Astrocyte (in vitro differentiated cells and primary cell): ENCODE measurements around the gene MYBL2. TPM values are rescaled to one million over a fixed set of nuclear protein-coding genes. Genes with fewer than 3 reads are reported as not detected.

Source experiments
- DNase-seq: peaks from one replicate; pipeline ENCODE4 v3.0.0-alpha.2; 2010; ENCODE audit warnings: low read depth
- FAIRE-seq: peaks from 2 replicates; lab custom pipeline; 2011; peaks lifted over from hg19 to GRCh38; lab: Jason Lieb, UNC
- H2AFZ ChIP-seq: 2 replicates; pipeline ENCODE4 v1.6.0; 2012; ENCODE audit warnings: low read depth, low read length, inconsistent platforms
- H3K27ac ChIP-seq: 2 replicates; pipeline ENCODE4 v1.5.1; 2011; ENCODE audit warnings: low read depth, low read length, inconsistent platforms
- H3K27me3 ChIP-seq: 2 replicates; pipeline ENCODE4 v1.6.0; 2011; ENCODE audit warnings: low read length, inconsistent platforms; ENCODE audit not compliant: insufficient read depth
- H3K36me3 ChIP-seq: 2 replicates; pipeline ENCODE4 v1.5.1; 2011; ENCODE audit warnings: low read length, inconsistent platforms; ENCODE audit not compliant: insufficient read depth
- H3K4me1 ChIP-seq: 2 replicates; pipeline ENCODE4 v1.5.1; 2011; ENCODE audit warnings: low read length, inconsistent platforms; ENCODE audit not compliant: insufficient read depth
- H3K4me2 ChIP-seq: 2 replicates; pipeline ENCODE4 v1.6.0; 2012; ENCODE audit warnings: low read length, inconsistent platforms
- H3K4me3 ChIP-seq: 2 replicates; pipeline ENCODE4 v1.5.1; 2011; ENCODE audit warnings: low read depth, mild to moderate bottlenecking, low read length, inconsistent platforms; ENCODE audit not compliant: insufficient read depth
- H3K79me2 ChIP-seq: 2 replicates; pipeline ENCODE4 v1.6.0; 2012; ENCODE audit warnings: mild to moderate bottlenecking, low read length, inconsistent platforms; ENCODE audit not compliant: insufficient read depth
- H3K9ac ChIP-seq: 2 replicates; pipeline ENCODE4 v1.6.0; 2012; ENCODE audit warnings: mild to moderate bottlenecking, low read length, inconsistent platforms
- H3K9me3 ChIP-seq: 2 replicates; pipeline ENCODE4 v1.5.1; 2012; ENCODE audit warnings: low read depth, mild to moderate bottlenecking, low read length, inconsistent platforms; ENCODE audit not compliant: insufficient read depth
- H4K20me1 ChIP-seq: 2 replicates; pipeline ENCODE4 v1.6.0; 2012; ENCODE audit warnings: low read length, inconsistent platforms; ENCODE audit not compliant: insufficient read depth
- H3K27ac Mint-ChIP-seq: one replicate; pipeline ENCODE4 v1.8.0; 2021; ENCODE audit warnings: mild to moderate bottlenecking, mixed read lengths; ENCODE audit not compliant: unreplicated experiment
- H3K27me3 Mint-ChIP-seq: one replicate; pipeline ENCODE4 v1.8.0; 2021; ENCODE audit warnings: low read depth, mixed read lengths; ENCODE audit not compliant: unreplicated experiment
- H3K36me3 Mint-ChIP-seq: one replicate; pipeline ENCODE4 v1.8.0; 2021; ENCODE audit warnings: low read depth, mixed read lengths; ENCODE audit not compliant: unreplicated experiment
- H3K4me1 Mint-ChIP-seq: one replicate; pipeline ENCODE4 v1.8.0; 2021; ENCODE audit warnings: low read depth, mixed read lengths; ENCODE audit not compliant: unreplicated experiment
- H3K4me3 Mint-ChIP-seq: one replicate; pipeline ENCODE4 v1.8.0; 2021; ENCODE audit warnings: mild to moderate bottlenecking, moderate library complexity, mixed read lengths; ENCODE audit not compliant: unreplicated experiment
- H3K9me3 Mint-ChIP-seq: one replicate; pipeline ENCODE4 v1.8.0; 2021; ENCODE audit warnings: mild to moderate bottlenecking, mixed read lengths; ENCODE audit not compliant: unreplicated experiment
- EZH2 ChIP-seq: IDR thresholded peaks from 2 replicates; pipeline ENCODE4 v1.6.1; 2012; ENCODE audit warnings: mild to moderate bottlenecking, low read length, inconsistent platforms; ENCODE audit not compliant: insufficient read depth
- total RNA-seq: library from RNA; stranded (reverse); gene quantifications from 2 replicates; pipeline ENCODE4 v1.2.1, GENCODE V29; 2021
- TF ChIP-seq, protein P1 (sequence below): IDR thresholded peaks from 2 replicates; pipeline ENCODE4 v1.5.1; 2011; ENCODE audit warnings: low read depth, mild to moderate bottlenecking, inconsistent platforms, low read length, moderate library complexity; ENCODE audit not compliant: insufficient read depth

MYBL2 gene
- total RNA-seq, 1 donor from 2014 or later: 6.2 TPM

DNA sequence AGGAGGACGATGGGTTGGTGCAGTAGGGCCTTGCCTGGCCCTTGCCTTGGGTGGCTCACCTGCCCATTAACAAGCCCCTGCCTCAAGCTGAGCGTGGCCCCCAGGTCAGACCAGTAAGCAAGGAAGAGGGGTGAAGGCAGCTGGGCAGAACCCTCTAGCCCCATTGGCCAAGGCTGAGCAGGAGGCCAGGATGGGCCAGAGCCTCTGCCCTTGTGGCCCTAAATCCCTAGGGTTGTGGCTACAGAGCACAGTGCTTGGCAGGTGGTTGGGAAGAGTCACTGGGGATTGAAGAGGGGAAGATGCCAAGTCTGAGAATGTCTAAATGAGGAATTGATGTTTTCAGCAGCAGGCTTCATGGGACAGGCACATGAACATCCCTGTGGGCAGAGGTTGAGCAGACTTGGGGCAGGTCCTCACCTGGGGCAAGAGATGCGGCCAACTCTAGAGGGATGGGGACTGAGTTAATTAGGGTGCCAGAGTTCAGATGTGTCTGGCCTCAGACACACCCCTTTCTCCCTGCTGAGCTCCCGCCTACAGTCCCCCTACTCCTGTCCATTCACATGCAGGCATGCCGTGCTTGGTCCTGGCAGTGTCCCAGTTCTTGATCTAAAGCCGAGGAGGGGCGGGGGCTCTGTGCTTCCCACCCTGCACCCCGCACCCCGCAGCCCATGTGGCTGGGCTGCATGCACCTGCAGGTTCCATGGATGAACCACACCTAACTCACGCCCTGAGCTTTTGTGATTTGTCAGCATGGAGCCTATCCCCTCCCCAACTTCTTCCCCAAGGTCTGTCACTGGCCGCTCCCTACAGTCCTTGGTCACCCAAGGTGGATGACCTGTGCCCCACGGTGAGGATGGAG is 50.1 kb downstream of the MYBL2 start:
- H3K9me3 ChIP-seq: no peaks in the 10 kb centered on the region
- H3K79me2 ChIP-seq: no peaks in the 10 kb centered on the region
- TF ChIP-seq, protein P1, sequence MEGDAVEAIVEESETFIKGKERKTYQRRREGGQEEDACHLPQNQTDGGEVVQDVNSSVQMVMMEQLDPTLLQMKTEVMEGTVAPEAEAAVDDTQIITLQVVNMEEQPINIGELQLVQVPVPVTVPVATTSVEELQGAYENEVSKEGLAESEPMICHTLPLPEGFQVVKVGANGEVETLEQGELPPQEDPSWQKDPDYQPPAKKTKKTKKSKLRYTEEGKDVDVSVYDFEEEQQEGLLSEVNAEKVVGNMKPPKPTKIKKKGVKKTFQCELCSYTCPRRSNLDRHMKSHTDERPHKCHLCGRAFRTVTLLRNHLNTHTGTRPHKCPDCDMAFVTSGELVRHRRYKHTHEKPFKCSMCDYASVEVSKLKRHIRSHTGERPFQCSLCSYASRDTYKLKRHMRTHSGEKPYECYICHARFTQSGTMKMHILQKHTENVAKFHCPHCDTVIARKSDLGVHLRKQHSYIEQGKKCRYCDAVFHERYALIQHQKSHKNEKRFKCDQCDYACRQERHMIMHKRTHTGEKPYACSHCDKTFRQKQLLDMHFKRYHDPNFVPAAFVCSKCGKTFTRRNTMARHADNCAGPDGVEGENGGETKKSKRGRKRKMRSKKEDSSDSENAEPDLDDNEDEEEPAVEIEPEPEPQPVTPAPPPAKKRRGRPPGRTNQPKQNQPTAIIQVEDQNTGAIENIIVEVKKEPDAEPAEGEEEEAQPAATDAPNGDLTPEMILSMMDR: no peak
- TF ChIP-seq EZH2: no peak
- Mint-ChIP-seq H3K4me3 (no peak overlapping the region), H3K27me3 (peaks cover 12% of the 10 kb centered on the region), H3K27ac (no peak overlapping the region), H3K9me3 (peaks cover 7% of the 10 kb centered on the region), H3K36me3 (no peaks in the 10 kb centered on the region), H3K4me1 (no peaks in the 10 kb centered on the region)
- H3K27ac ChIP-seq: no peak overlapping the region
- H3K36me3 ChIP-seq: no peaks in the 10 kb centered on the region
- H3K9ac ChIP-seq: no peak overlapping the region
- H3K4me1 ChIP-seq: no peaks in the 10 kb centered on the region
- no peaks in the 10 kb centered on the region for H4K20me1 ChIP-seq
- no peak for DNase-seq
- no peak overlapping the region for H3K4me3 ChIP-seq
- H3K27me3 ChIP-seq: no peaks in the 10 kb centered on the region
- no peak overlapping the region for H2AFZ ChIP-seq
- FAIRE-seq: no peak
- H3K4me2 ChIP-seq: no peak overlapping the region

DNA sequence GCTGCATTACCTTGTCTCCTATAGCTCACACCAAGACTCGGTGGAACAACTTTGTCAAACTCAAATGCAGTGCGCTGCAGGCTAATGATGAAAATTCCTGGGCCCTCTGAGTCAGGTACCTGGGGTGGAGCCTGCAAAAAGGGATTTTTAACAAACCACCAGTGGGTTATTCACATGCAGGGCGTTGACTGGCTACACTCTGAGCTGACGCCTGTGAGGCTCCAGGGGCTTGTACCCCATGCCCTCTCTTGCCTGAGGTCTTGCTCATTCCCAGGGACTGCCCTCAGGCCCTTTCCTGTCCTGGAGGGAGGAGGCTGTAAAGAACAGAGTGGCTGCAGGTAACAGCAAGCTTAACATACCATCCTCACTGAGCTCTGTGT is 50.7 kb downstream of the MYBL2 start:
- peaks cover 7% of the 10 kb centered on the region for H3K9me3 Mint-ChIP-seq

More for the DNA sequence above, 50.7 kb downstream of the MYBL2 start:
- FAIRE-seq (no peak), DNase-seq (no peak)
- Histone ChIP-seq H3K27me3 (no peaks in the 10 kb centered on the region), H3K27ac (no peak overlapping the region), H3K4me2 (no peak overlapping the region), H3K9me3 (no peaks in the 10 kb centered on the region), H4K20me1 (no peaks in the 10 kb centered on the region), H3K36me3 (no peaks in the 10 kb centered on the region), H2AFZ (no peak overlapping the region), H3K4me3 (no peak overlapping the region), H3K79me2 (no peaks in the 10 kb centered on the region), H3K9ac (no peak overlapping the region), H3K4me1 (no peaks in the 10 kb centered on the region)
- Mint-ChIP-seq H3K4me1 (no peaks in the 10 kb centered on the region), H3K4me3 (no peak overlapping the region), H3K36me3 (no peaks in the 10 kb centered on the region), H3K27ac (no peak overlapping the region), H3K27me3 (peaks cover 12% of the 10 kb centered on the region)
- TF ChIP-seq EZH2: no peak
- TF ChIP-seq, protein P1: no peak
